ENCODE measurements around the gene DNHD1. TPM values are rescaled to one million over a fixed set of nuclear protein-coding genes. Genes with fewer than 3 reads are reported as not detected.

DNHD1 gene
- total RNA-seq, 2 donors from 2014 or later = 23.9 to 26.5 TPM

DNA sequence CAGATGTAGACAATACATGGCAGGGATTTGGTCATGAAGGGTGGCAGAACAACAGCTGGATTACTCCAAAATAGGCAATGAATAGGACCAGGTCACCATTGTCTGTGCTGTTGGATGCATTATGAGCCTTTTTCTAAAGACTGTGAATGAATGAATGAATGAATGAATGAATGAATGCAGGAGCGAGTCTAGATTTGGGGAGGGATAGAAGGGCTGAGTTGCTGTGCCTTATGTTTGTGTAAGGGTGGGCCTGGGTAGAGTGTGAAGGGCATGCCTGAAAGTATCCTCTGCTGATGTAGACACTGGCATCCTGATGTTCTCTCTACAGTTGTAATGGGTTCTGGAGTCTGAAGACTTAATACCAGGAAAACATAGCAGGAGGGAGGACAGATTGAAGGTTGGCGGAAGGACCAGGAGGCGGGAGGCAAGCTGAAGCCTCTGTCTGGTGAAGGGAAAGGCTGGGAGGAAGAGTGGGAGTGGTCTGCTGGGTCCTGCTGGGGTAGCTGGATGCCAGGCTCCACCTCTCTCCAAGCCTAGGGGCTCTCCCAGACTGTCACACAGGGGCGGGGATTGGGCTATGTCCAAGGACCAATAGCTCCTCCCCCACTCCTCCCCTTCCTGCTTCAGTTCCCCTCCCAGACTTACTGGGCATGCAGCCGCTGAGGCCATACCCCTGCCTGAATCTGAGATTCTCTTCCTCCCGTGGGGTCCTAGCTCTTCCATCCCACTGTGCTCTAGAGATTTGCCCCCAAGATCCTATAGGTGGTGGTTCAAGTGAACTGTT, 28.2 kb upstream of the DNHD1 start:
- TF ChIP-seq, protein P1, sequence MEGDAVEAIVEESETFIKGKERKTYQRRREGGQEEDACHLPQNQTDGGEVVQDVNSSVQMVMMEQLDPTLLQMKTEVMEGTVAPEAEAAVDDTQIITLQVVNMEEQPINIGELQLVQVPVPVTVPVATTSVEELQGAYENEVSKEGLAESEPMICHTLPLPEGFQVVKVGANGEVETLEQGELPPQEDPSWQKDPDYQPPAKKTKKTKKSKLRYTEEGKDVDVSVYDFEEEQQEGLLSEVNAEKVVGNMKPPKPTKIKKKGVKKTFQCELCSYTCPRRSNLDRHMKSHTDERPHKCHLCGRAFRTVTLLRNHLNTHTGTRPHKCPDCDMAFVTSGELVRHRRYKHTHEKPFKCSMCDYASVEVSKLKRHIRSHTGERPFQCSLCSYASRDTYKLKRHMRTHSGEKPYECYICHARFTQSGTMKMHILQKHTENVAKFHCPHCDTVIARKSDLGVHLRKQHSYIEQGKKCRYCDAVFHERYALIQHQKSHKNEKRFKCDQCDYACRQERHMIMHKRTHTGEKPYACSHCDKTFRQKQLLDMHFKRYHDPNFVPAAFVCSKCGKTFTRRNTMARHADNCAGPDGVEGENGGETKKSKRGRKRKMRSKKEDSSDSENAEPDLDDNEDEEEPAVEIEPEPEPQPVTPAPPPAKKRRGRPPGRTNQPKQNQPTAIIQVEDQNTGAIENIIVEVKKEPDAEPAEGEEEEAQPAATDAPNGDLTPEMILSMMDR (IDR thresholded peaks at IDR 0.05) = no peak
- H3K27ac ChIP-seq = peak overlapping the region; percentile 15 to 51
- ATAC-seq (ENCODE audit: insufficient number of reproducible peaks, low FRiP score, low read depth) (peak; percentile 59), DNase-seq (ENCODE audit: low spot score) (peak; percentile 68)
- peaks cover 7% of the 10 kb centered on the region for H3K36me3 ChIP-seq
- H3K9me3 ChIP-seq = no peaks in the 10 kb centered on the region
- no peaks in the 10 kb centered on the region for H3K27me3 ChIP-seq (replicated peaks; ENCODE audit: insufficient read depth)
- H3K4me3 ChIP-seq = peak overlapping the region; percentile 10
- peaks cover 12 to 26% of the 10 kb centered on the region in 2 donors for H3K4me1 ChIP-seq (ENCODE audit: control insufficient read depth in 1 of 2, low read depth in 2 of 2)

DNA sequence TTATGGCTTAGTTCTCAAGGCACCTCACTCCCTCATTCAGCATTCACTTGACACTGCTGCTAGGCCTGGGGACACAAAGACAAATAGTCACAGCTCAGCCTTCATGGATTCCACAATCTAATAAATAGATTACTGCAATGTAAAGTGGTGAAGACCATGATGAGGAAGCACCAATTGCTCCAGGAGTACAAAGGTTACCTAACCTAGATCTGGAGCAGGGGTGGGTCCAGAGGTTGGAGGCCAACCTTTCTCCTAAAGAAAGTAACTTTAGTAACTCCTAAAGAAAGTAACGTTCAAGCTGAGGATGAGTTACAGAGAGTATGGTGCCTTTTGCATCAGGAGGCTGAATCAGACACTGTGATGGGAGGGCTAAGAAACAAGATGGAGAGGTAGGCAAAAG, 27.5 kb upstream of the DNHD1 start:
- peak overlapping the region; percentile 10 for H3K4me3 ChIP-seq
- TF ChIP-seq, protein P1 (IDR thresholded peaks at IDR 0.05) = no peak
- H3K36me3 ChIP-seq = peaks cover 1% of the 10 kb centered on the region
- DNase-seq (ENCODE audit: low spot score) = no peak
- no peak for ATAC-seq (ENCODE audit: insufficient number of reproducible peaks, low FRiP score, low read depth)
- no peaks in the 10 kb centered on the region for H3K27me3 ChIP-seq (replicated peaks; ENCODE audit: insufficient read depth)
- H3K27ac ChIP-seq = peak overlapping the region; percentile 15 to 51
- H3K4me1 ChIP-seq (ENCODE audit: control insufficient read depth in 1 of 2, low read depth in 2 of 2) = peaks cover 12 to 26% of the 10 kb centered on the region in 2 donors
- no peaks in the 10 kb centered on the region for H3K9me3 ChIP-seq

DNA sequence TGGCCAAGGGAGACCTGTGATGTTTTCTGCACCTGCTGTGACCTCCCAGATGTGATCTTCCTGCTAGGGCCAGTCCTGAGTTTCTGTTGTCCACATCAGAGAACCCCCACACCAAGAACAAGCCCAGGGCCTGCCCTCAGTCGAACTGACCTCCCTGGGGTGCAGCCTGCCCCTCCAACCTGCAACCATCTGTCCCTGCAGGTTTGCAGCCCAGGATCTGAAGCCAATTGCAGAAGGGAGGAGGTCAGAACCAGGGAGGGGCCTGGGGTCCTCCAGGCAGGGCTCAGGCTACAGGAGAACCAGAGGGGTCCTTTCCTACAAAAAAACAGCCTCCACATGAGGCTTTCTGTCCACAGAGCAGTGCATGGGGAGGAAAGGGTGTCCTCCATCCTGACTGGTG, 24.1 kb upstream of the DNHD1 start:
- ATAC-seq (ENCODE audit: insufficient number of reproducible peaks, low FRiP score, low read depth) (no peak), DNase-seq (ENCODE audit: low spot score) (no peak)
- H3K9me3 ChIP-seq = no peaks in the 10 kb centered on the region
- peaks cover 15 to 26% of the 10 kb centered on the region in 2 donors for H3K4me1 ChIP-seq (ENCODE audit: control insufficient read depth in 1 of 2, low read depth in 2 of 2)
- H3K27me3 ChIP-seq (replicated peaks; ENCODE audit: insufficient read depth) = no peaks in the 10 kb centered on the region
- no peak overlapping the region for H3K27ac ChIP-seq
- peak overlapping the region; percentile 94 for H3K4me3 ChIP-seq
- TF ChIP-seq, protein P1 (IDR thresholded peaks at IDR 0.05) = no peak
- H3K36me3 ChIP-seq = peaks cover 12% of the 10 kb centered on the region

DNA sequence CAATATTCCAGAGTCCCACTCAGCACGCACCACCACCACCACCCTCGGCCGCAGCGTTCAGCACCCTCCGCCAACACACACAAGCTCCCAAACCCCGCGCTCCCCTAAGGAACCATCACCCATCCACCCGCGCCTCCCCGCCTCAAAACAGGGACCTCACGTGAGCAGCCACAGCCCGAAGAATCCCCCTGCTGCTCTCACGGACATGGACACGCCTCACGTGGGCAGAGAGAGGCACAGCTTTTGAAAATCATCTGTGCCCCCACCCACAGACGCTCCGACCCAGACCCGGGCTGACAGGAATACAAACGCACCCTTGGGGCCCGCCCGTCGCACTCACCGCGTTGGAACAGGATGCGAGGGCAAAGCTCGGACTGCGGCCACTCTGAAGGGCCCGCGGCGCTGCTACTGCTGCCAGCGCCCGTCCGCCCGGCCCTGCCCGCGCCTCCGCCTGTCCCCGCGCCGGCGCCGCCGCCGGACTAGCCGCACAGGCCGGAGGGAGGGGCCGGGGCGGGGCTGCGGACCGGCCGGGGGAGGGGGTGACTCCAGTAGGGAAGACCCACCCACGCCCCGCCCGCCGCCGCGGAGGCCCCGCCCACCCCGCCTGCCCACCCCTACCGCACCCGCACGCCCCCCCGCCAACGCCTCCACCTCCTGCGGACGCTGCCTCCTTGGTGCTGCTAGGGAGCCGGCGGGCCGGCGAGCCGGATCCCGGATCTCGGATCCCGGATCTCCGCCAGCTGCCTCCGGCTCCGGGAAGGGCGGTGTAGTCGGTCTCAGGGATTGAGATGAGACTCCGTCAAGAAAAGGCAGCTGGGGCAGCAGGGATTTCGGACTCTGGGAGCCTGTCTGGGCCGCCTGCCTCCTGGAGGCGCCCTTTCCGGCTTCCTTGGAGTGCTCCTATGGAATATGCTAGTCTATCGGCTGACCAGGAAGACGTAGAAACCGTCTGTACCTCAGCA, 23.3 kb upstream of the DNHD1 start, which contains the start of gene TRIM3:
TSS of gene TRIM3 (minus strand) at position 491 of the 962 bp plus-strand sequence. CDS start 8,246 bp downstream, outside the sequence.
- H3K27ac ChIP-seq = peak within 1 kb of the TSS; percentile 89 to 95
- ATAC-seq (ENCODE audit: insufficient number of reproducible peaks, low FRiP score, low read depth) = peak; percentile 72
- H3K36me3 ChIP-seq = peaks cover 18% of the 10 kb centered on the region
- TF ChIP-seq, protein P1 (IDR thresholded peaks at IDR 0.05) = no peak
- H3K9me3 ChIP-seq = no peaks in the 10 kb centered on the region
- H3K4me1 ChIP-seq (ENCODE audit: control insufficient read depth in 1 of 2, low read depth in 2 of 2) = peaks cover 15 to 23% of the 10 kb centered on the region in 2 donors
- no peaks in the 10 kb centered on the region for H3K27me3 ChIP-seq (replicated peaks; ENCODE audit: insufficient read depth)
- DNase-seq (ENCODE audit: low spot score) = peak; percentile 77
- peak within 1 kb of the TSS; percentile 94 for H3K4me3 ChIP-seq

DNA sequence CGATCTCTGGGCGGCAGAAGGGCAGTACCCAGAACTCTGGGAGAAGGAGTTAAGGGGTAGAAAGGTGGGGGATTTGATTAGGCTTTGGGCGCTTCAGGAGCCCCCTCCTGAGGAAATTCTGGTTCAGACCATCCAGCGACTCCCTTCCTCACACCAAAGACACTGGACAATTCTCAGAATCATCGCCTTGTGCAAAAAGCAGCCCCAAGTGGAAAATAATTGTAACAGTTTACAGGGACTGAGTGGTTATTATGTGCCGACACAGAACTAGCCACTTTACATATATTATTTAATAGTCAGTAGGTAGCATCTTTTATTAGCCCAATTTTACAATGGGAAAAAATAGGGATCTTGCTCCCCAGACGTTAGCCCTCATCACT, 22.7 kb upstream of the DNHD1 start:
- Histone ChIP-seq H3K36me3 (peaks cover 20% of the 10 kb centered on the region), H3K9me3 (no peaks in the 10 kb centered on the region), H3K27ac (peak overlapping the region; percentile 89 to 95), H3K4me3 (peak overlapping the region; percentile 94), H3K4me1 (ENCODE audit: control insufficient read depth in 1 of 2, low read depth in 2 of 2) (peaks cover 14 to 19% of the 10 kb centered on the region in 2 donors), H3K27me3 (replicated peaks; ENCODE audit: insufficient read depth) (no peaks in the 10 kb centered on the region)
- TF ChIP-seq, protein P1 (IDR thresholded peaks at IDR 0.05) = no peak
- ATAC-seq (ENCODE audit: insufficient number of reproducible peaks, low FRiP score, low read depth) (no peak), DNase-seq (ENCODE audit: low spot score) (no peak)
